OCI-LY1 (cell line): Measurements from ENCODE around the gene PPP1R12B.
"Not testable (repeated sequence)": the region's sequence is repeated elsewhere in the genome, so short reads cannot be mapped to it uniquely, and the experiment has no call there.

ENCODE experiments used
- EZH2 ChIP-seq: fragments of 200-600 bp; sonication (generic), shearing (Covaris generic); IDR thresholded peaks from 2 replicates; pipeline ENCODE4 v1.8.0; 2017; ENCODE audit warnings: borderline replicate concordance, mixed run types, mild to moderate bottlenecking, antibody characterized with exemption, low read length, moderate library complexity, mixed read lengths
- TF ChIP-seq, protein P1 (sequence below): fragments of 200-600 bp; sonication (generic), shearing (Covaris generic); IDR thresholded peaks from 2 replicates; pipeline ENCODE4 v1.5.1; 2017; ENCODE audit warnings: mild to moderate bottlenecking, antibody characterized with exemption, low read length, moderate library complexity, mixed read lengths

- TF ChIP-seq, protein P1, sequence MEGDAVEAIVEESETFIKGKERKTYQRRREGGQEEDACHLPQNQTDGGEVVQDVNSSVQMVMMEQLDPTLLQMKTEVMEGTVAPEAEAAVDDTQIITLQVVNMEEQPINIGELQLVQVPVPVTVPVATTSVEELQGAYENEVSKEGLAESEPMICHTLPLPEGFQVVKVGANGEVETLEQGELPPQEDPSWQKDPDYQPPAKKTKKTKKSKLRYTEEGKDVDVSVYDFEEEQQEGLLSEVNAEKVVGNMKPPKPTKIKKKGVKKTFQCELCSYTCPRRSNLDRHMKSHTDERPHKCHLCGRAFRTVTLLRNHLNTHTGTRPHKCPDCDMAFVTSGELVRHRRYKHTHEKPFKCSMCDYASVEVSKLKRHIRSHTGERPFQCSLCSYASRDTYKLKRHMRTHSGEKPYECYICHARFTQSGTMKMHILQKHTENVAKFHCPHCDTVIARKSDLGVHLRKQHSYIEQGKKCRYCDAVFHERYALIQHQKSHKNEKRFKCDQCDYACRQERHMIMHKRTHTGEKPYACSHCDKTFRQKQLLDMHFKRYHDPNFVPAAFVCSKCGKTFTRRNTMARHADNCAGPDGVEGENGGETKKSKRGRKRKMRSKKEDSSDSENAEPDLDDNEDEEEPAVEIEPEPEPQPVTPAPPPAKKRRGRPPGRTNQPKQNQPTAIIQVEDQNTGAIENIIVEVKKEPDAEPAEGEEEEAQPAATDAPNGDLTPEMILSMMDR, result not testable (repeated sequence)
- not testable (repeated sequence) for TF ChIP-seq EZH2
These were observed 287.7 kb downstream of the PPP1R12B start for GRCh38 chr1:202636171-202636570.
